Neural cell (in vitro differentiated cells): Measurements from ENCODE around the gene TIMM44. TPM values are rescaled to one million over a fixed set of nuclear protein-coding genes. Genes with fewer than 3 reads are reported as not detected.

ENCODE experiments used
- H2AFZ ChIP-seq: fragments of 200-600, 300-800 bp; sonication (generic), shearing (Covaris generic); 2 replicates; pipeline ENCODE4 v1.6.0; 2014; ENCODE audit warnings: low read depth, mild to moderate bottlenecking, antibody characterized with exemption, low read length, moderate library complexity
- H3F3A ChIP-seq: fragments of 200-600 bp; shearing (Covaris generic); 2 replicates; pipeline ENCODE4 v1.6.1; 2016; ENCODE audit warnings: mild to moderate bottlenecking, moderate library complexity, mixed read lengths, antibody characterized with exemption, low read length; ENCODE audit not compliant: insufficient read depth, poor library complexity, severe bottlenecking
- H3K27ac ChIP-seq: fragments of 200-600, 300-800 bp; sonication (generic), shearing (Covaris generic); 2 replicates; pipeline ENCODE4 v1.5.1; 2014; ENCODE audit warnings: mild to moderate bottlenecking, low read length, moderate library complexity
- H3K27me3 ChIP-seq: fragments of 300-800, 200-600 bp; sonication (generic), shearing (Covaris generic); 2 replicates; pipeline ENCODE4 v1.6.0; 2014; ENCODE audit warnings: mild to moderate bottlenecking, low read depth, low read length, moderate library complexity; ENCODE audit not compliant: insufficient read depth
- H3K36me3 ChIP-seq: fragments of 300-800, 200-600 bp; sonication (generic), shearing (Covaris generic); 2 replicates; pipeline ENCODE4 v1.5.1; 2014; ENCODE audit warnings: mild to moderate bottlenecking, antibody characterized with exemption, low read length, moderate library complexity; ENCODE audit not compliant: insufficient read depth
- H3K4me2 ChIP-seq: fragments of 300-800, 200-600 bp; sonication (generic), shearing (Covaris generic); 2 replicates; pipeline ENCODE4 v1.6.0; 2014; ENCODE audit warnings: mild to moderate bottlenecking, low read length
- H3K4me3 ChIP-seq: fragments of 300-800, 200-600 bp; sonication (generic), shearing (Covaris generic); 2 replicates; pipeline ENCODE4 v1.5.1; 2014; ENCODE audit warnings: mild to moderate bottlenecking, low read length, moderate library complexity
- H3K79me2 ChIP-seq: fragments of 200-600 bp; shearing (Covaris generic); replicated peaks from 2 replicates; pipeline ENCODE4 v1.6.0; 2014; ENCODE audit warnings: mild to moderate bottlenecking, low read length, moderate library complexity; ENCODE audit not compliant: insufficient read depth
- H3K9ac ChIP-seq: fragments of 300-800, 200-600 bp; sonication (generic), shearing (Covaris generic); 2 replicates; pipeline ENCODE4 v1.6.1; 2016; ENCODE audit warnings: mild to moderate bottlenecking, low read length, mixed read lengths
- H3K9me2 ChIP-seq: fragments of 200-600 bp; shearing (Covaris generic); 2 replicates; pipeline ENCODE4 v1.6.1; 2016; ENCODE audit warnings: mild to moderate bottlenecking, low read length, mixed read lengths; ENCODE audit not compliant: insufficient read depth
- H3K9me3 ChIP-seq: fragments of 200-600, 300-800 bp; sonication (generic), shearing (Covaris generic); 2 replicates; pipeline ENCODE4 v1.6.1; 2016; ENCODE audit warnings: mild to moderate bottlenecking, mixed run types, low read length, moderate library complexity, mixed read lengths
- H4K20me1 ChIP-seq: fragments of 200-600 bp; shearing (Covaris generic); 2 replicates; pipeline ENCODE4 v1.6.1; 2016; ENCODE audit warnings: mild to moderate bottlenecking, mixed run types; ENCODE audit not compliant: insufficient read depth
- CTCF ChIP-seq: fragments of 450-650 bp; IDR thresholded peaks from 2 replicates; pipeline ENCODE4 v1.5.1; 2014; ENCODE audit warnings: antibody characterized with exemption, mild to moderate bottlenecking, moderate library complexity; ENCODE audit not compliant: poor library complexity, severe bottlenecking
- EP300 ChIP-seq: fragments of 450-650 bp; conservative IDR thresholded peaks from 2 replicates; pipeline ENCODE4 v1.6.1; 2014; ENCODE audit warnings: antibody characterized with exemption, mild to moderate bottlenecking, moderate library complexity; ENCODE audit not compliant: poor library complexity, severe bottlenecking
- EZH2 ChIP-seq: fragments of 200-600, 300-800 bp; shearing (Covaris generic), sonication (generic); IDR thresholded peaks from 2 replicates; pipeline ENCODE4 v1.6.1; 2014; ENCODE audit warnings: antibody characterized with exemption, low read length, borderline replicate concordance, mild to moderate bottlenecking; ENCODE audit not compliant: insufficient read depth, poor library complexity, severe bottlenecking
- MXI1 ChIP-seq: fragments of 450-650 bp; conservative IDR thresholded peaks from 2 replicates; pipeline ENCODE4 v1.6.1; 2014; ENCODE audit warnings: antibody characterized with exemption, mild to moderate bottlenecking; ENCODE audit not compliant: poor library complexity, severe bottlenecking
- POLR2AphosphoS5 ChIP-seq: IDR thresholded peaks from 2 replicates; pipeline ENCODE4 v1.6.1; 2012
- RAD21 ChIP-seq: fragments of 450-650 bp; conservative IDR thresholded peaks from 2 replicates; pipeline ENCODE4 v1.6.1; 2014; ENCODE audit warnings: antibody characterized with exemption, mild to moderate bottlenecking, moderate library complexity
- REST ChIP-seq: IDR thresholded peaks from 2 replicates; pipeline ENCODE4 v1.6.1; 2012; ENCODE audit warnings: borderline replicate concordance
- SMC3 ChIP-seq: fragments of 450-650 bp; conservative IDR thresholded peaks from 2 replicates; pipeline ENCODE4 v1.6.1; 2014; ENCODE audit warnings: antibody characterized with exemption, mild to moderate bottlenecking, moderate library complexity; ENCODE audit not compliant: poor library complexity
- TAF1 ChIP-seq: IDR thresholded peaks from 2 replicates; pipeline ENCODE4 v1.6.1; 2012; ENCODE audit warnings: low read depth
- polyA plus RNA-seq: library from polyadenylated mRNA; depleted of rRNA; stranded (reverse); fragments of >200 nt; gene quantifications from 2 replicates; pipeline ENCODE4 v1.2.3, GENCODE V29; 2014

The TIMM44 gene
- polyA plus RNA-seq, 1 donor from 2014 or later, result 48.3 TPM

- H3K27me3 ChIP-seq, result peaks cover 16% of the 10 kb centered on the region
- H3K36me3 ChIP-seq, result no peaks in the 10 kb centered on the region
- TF ChIP-seq RAD21 (no peak), CTCF (no peak), POLR2AphosphoS5 (no peak), TAF1 (no peak), SMC3 (no peak), EP300 (no peak), MXI1 (no peak), REST (no peak), EZH2 (no peak)
- no peak overlapping the region for H3K4me3 ChIP-seq
- no peaks in the 10 kb centered on the region for H3K9me2 ChIP-seq
- no peak overlapping the region for H2AFZ ChIP-seq
- H3K4me2 ChIP-seq, result no peak overlapping the region
- no peak overlapping the region for H3K9ac ChIP-seq
- H3K79me2 ChIP-seq, result peaks cover 7% of the 10 kb centered on the region
- H3K27ac ChIP-seq, result no peak overlapping the region
- no peaks in the 10 kb centered on the region for H3K9me3 ChIP-seq
- no peaks in the 10 kb centered on the region for H4K20me1 ChIP-seq
- H3F3A ChIP-seq, result no peaks in the 10 kb centered on the region
Measured at GRCh38 chr19:7910321-7911161, 32.9 kb downstream of the TIMM44 start.

- no peak overlapping the region for H2AFZ ChIP-seq
- H3K4me2 ChIP-seq, result no peak overlapping the region
- no peaks in the 10 kb centered on the region for H3K36me3 ChIP-seq
- H3K9ac ChIP-seq, result no peak overlapping the region
- no peaks in the 10 kb centered on the region for H3F3A ChIP-seq
- H3K4me3 ChIP-seq, result no peak overlapping the region
- peaks cover 6% of the 10 kb centered on the region for H3K27me3 ChIP-seq
- peaks cover 17% of the 10 kb centered on the region for H3K79me2 ChIP-seq
- H4K20me1 ChIP-seq, result no peaks in the 10 kb centered on the region
- H3K9me3 ChIP-seq, result no peaks in the 10 kb centered on the region
- H3K9me2 ChIP-seq, result no peaks in the 10 kb centered on the region
- TF ChIP-seq RAD21 (no peak), REST (no peak), EZH2 (no peak), MXI1 (no peak), CTCF (no peak), POLR2AphosphoS5 (no peak), TAF1 (no peak), EP300 (no peak), SMC3 (no peak)
- H3K27ac ChIP-seq, result no peak overlapping the region
Measured at GRCh38 chr19:7909471-7910067, 33.9 kb downstream of the TIMM44 start.
